ENCODE results near the gene CDR2. TPM values are rescaled to one million over a fixed set of nuclear protein-coding genes. Genes with fewer than 3 reads are reported as not detected.
"Not testable (repeated sequence)": the region's sequence is repeated elsewhere in the genome, so short reads cannot be mapped to it uniquely, and the experiment has no call there.

CDR2 gene
- total and polyA plus RNA-seq, 8 donors, result 8.9 to 198 (median 22.2) TPM

GRCh38 chr16:22353933-22354541, 20.4 kb downstream of the CDR2 start:
- no peaks in the 10 kb centered on the region for H3K27me3 ChIP-seq
- intact Hi-C loops (cut with DNase I; ENCODE audit: low total_unique reads), result no loop called here
- H3K4me1 ChIP-seq, result peaks cover 4 to 40% (median 13%) of the 10 kb centered on the region in 4 donors
- H3K27ac ChIP-seq, result peak overlapping the region in 4 of 5 donors; percentile 20 to 49 (median 32)
- no peak for TF ChIP-seq CTCF (IDR thresholded peaks at IDR 0.05)
- no peak for TF ChIP-seq POLR2A (IDR thresholded peaks at IDR 0.05)
- TF ChIP-seq POLR2AphosphoS5 (IDR thresholded peaks at IDR 0.05), result no peak
- TF ChIP-seq EP300 (IDR thresholded peaks at IDR 0.05), result no peak
- 54 to 69% (median 65%) methylated on average over 5 of the region's 5 CpGs for WGBS, 5 donors
- peaks cover 11 to 37% (median 27%) of the 10 kb centered on the region in 4 donors for H3K36me3 ChIP-seq
- no peak for DNase-seq
- H3K9me3 ChIP-seq, result no peaks in the 10 kb centered on the region
- H3K4me3 ChIP-seq, result no peak overlapping the region

- TF ChIP-seq POLR2AphosphoS5 (IDR thresholded peaks at IDR 0.05), result no peak
- TF ChIP-seq POLR2A (IDR thresholded peaks at IDR 0.05), result no peak
- no peak for TF ChIP-seq CTCF (IDR thresholded peaks at IDR 0.05)
- TF ChIP-seq EP300 (IDR thresholded peaks at IDR 0.05), result no peak
- Histone ChIP-seq H3K27me3 (no peaks in the 10 kb centered on the region), H3K4me3 (no peak overlapping the region), H3K27ac (peak overlapping the region in 4 of 5 donors; percentile 7 to 53 (median 42)), H3K36me3 (peaks cover 18 to 44% (median 34%) of the 10 kb centered on the region in 4 donors), H3K4me1 (peaks cover 4 to 33% (median 13%) of the 10 kb centered on the region in 4 donors), H3K9me3 (no peaks in the 10 kb centered on the region)
- peak in 1 of 2 donors; percentile 36 for DNase-seq
- intact Hi-C loops (cut with DNase I; ENCODE audit: low total_unique reads), result no loop called here
- WGBS, 5 donors, result 33 to 68% (median 53%) methylated on average over 3 of the region's 3 CpGs
Observed at GRCh38 chr16:22353191-22353919, 21.1 kb downstream of the CDR2 start.

- Histone ChIP-seq H3K27ac (peak overlapping the region in 1 of 5 donors; percentile 53), H3K4me1 (peaks cover 4 to 27% (median 13%) of the 10 kb centered on the region in 4 donors), H3K27me3 (no peaks in the 10 kb centered on the region), H3K36me3 (peaks cover 23 to 50% (median 41%) of the 10 kb centered on the region in 4 donors), H3K4me3 (no peak overlapping the region), H3K9me3 (no peaks in the 10 kb centered on the region)
- intact Hi-C loops (cut with DNase I; ENCODE audit: low total_unique reads), result no loop called here
- DNase-seq, result no peak
- no peak for TF ChIP-seq POLR2AphosphoS5 (IDR thresholded peaks at IDR 0.05)
- no peak for TF ChIP-seq POLR2A (IDR thresholded peaks at IDR 0.05)
- no peak for TF ChIP-seq CTCF (IDR thresholded peaks at IDR 0.05)
- no peak for TF ChIP-seq EP300 (IDR thresholded peaks at IDR 0.05)
- 94 to 98% (median 96%) methylated on average over 5 of the region's 5 CpGs for WGBS, 5 donors
Observed at GRCh38 chr16:22352723-22353122, 21.7 kb downstream of the CDR2 start.

GRCh38 chr16:22352140-22352539, 22.3 kb downstream of the CDR2 start:
- TF ChIP-seq POLR2AphosphoS5 (IDR thresholded peaks at IDR 0.05) (no peak), CTCF (IDR thresholded peaks at IDR 0.05) (no peak), EP300 (IDR thresholded peaks at IDR 0.05) (no peak), POLR2A (IDR thresholded peaks at IDR 0.05) (no peak)
- WGBS, 5 donors, result 95 to 98% (median 97%) methylated on average over 6 of the region's 6 CpGs
- intact Hi-C loops (cut with DNase I; ENCODE audit: low total_unique reads), result no loop called here
- peaks cover 27 to 53% (median 46%) of the 10 kb centered on the region in 4 donors for H3K36me3 ChIP-seq
- no peak overlapping the region for H3K27ac ChIP-seq
- H3K4me1 ChIP-seq, result peaks cover 4 to 24% (median 13%) of the 10 kb centered on the region in 4 donors
- no peak for DNase-seq
- no peaks in the 10 kb centered on the region for H3K27me3 ChIP-seq
- H3K9me3 ChIP-seq, result no peaks in the 10 kb centered on the region
- H3K4me3 ChIP-seq, result no peak overlapping the region

GRCh38 chr16:22351017-22351416, 23.4 kb downstream of the CDR2 start:
- DNase-seq; intact Hi-C loops (cut with DNase I; ENCODE audit: low total_unique reads); H3K27ac ChIP-seq; H3K9me3 ChIP-seq; H3K27me3 ChIP-seq; H3K4me3 ChIP-seq: not testable (repeated sequence)
- peaks cover 4 to 28% (median 18%) of the 10 kb centered on the region in 4 donors for H3K4me1 ChIP-seq
- peaks cover 38 to 64% (median 56%) of the 10 kb centered on the region in 4 donors for H3K36me3 ChIP-seq
- WGBS, 5 donors, result 93 to 99% (median 94%) methylated on average over 6 of the region's 6 CpGs

Measured in stomach (tissue), 9 donors.